ENCODE data around the gene KCNE2.

GRCh38 chr21:34364921-34365320, 1.1 kb downstream of the KCNE2 start:
- TF ChIP-seq CTCF (IDR thresholded peaks at IDR 0.05; ENCODE audit: poor library complexity) (no peak), EZH2 (IDR thresholded peaks at IDR 0.05; ENCODE audit: borderline replicate concordance) (no peak)
